ENCODE measurements around the gene SP1.

DNA sequence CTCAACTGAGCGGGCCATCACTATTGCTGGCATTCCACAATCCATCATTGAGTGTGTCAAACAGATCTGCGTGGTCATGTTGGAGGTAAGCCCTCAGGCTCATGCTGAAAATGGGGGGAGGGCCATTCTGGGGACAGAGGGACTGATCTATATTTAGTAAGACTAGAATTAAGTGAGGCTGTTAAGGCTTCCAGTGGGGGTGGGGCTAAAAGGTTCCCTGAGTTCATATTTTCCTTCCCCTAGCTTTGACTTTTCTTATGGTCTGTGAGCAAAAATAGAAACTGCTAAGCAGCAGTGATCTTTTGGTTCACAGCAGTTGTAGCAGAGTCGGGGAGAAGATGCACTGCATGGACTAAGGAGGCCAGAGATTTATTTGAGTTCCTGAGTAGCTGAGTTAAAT, 81.1 kb downstream of the SP1 start:
- TF ChIP-seq SUZ12 (IDR thresholded peaks at IDR 0.05; ENCODE audit: extremely low read depth, insufficient read depth, insufficient read length), result no peak
- TF ChIP-seq ZNF274 (IDR thresholded peaks at IDR 0.05; ENCODE audit: low read depth, low read length), result no peak
- no peak for TF ChIP-seq YY1 (IDR thresholded peaks at IDR 0.05; ENCODE audit: insufficient read depth, insufficient read length)

Data from NT2/D1 (cell line).